ENCODE results near the gene AGMO.

Gene AGMO

GRCh38 chr7:15284396-15284795 lies 277.4 kb downstream of the AGMO start:
- FAIRE-seq = no peak
- no peak for DNase-seq (ENCODE audit: extremely low spot score, insufficient read length, low read depth)

GRCh38 chr7:15280078-15280733 lies 281.6 kb downstream of the AGMO start:
- no peak for FAIRE-seq
- no peak for DNase-seq (ENCODE audit: extremely low spot score, insufficient read length, low read depth)

- FAIRE-seq = no peak
- DNase-seq (ENCODE audit: extremely low spot score, insufficient read length, low read depth) = no peak
These were observed 282.2 kb downstream of the AGMO start for GRCh38 chr7:15279640-15280039.

GRCh38 chr7:15257689-15258088 lies 304.1 kb downstream of the AGMO start:
- DNase-seq (ENCODE audit: extremely low spot score, insufficient read length, low read depth) (no peak), FAIRE-seq (no peak)

GRCh38 chr7:15252181-15252580 lies 309.6 kb downstream of the AGMO start:
- no peak for FAIRE-seq

GRCh38 chr7:15248514-15248913 lies 313.3 kb downstream of the AGMO start:
- FAIRE-seq (no peak), DNase-seq (ENCODE audit: extremely low spot score, insufficient read length, low read depth) (no peak)

More at GRCh38 chr7:15252181-15252580, 309.6 kb downstream of the AGMO start:
- DNase-seq (ENCODE audit: extremely low spot score, insufficient read length, low read depth) = no peak

GRCh38 chr7:15245831-15246230 lies 316.0 kb downstream of the AGMO start:
- FAIRE-seq = no peak
- no peak for DNase-seq (ENCODE audit: extremely low spot score, insufficient read length, low read depth)

GRCh38 chr7:15239801-15240200 lies 322.0 kb downstream of the AGMO start:
- DNase-seq (ENCODE audit: extremely low spot score, insufficient read length, low read depth) = no peak
- FAIRE-seq = no peak

- no peak for FAIRE-seq
- DNase-seq (ENCODE audit: extremely low spot score, insufficient read length, low read depth) = no peak
These were observed 324.9 kb downstream of the AGMO start for GRCh38 chr7:15236952-15237351.

GRCh38 chr7:15234431-15234830 lies 327.4 kb downstream of the AGMO start:
- DNase-seq (ENCODE audit: extremely low spot score, insufficient read length, low read depth) (no peak), FAIRE-seq (no peak)

- no peak for DNase-seq (ENCODE audit: extremely low spot score, insufficient read length, low read depth)
- FAIRE-seq = no peak
These were observed 333.0 kb downstream of the AGMO start for GRCh38 chr7:15228831-15229230.

GRCh38 chr7:15225981-15226380 lies 335.8 kb downstream of the AGMO start:
- DNase-seq (ENCODE audit: extremely low spot score, insufficient read length, low read depth) (no peak), FAIRE-seq (no peak)

GRCh38 chr7:15219758-15220157 lies 342.1 kb downstream of the AGMO start:
- no peak for FAIRE-seq

GRCh38 chr7:15218261-15218660 lies 343.6 kb downstream of the AGMO start:
- FAIRE-seq = no peak

More at GRCh38 chr7:15219758-15220157, 342.1 kb downstream of the AGMO start:
- DNase-seq (ENCODE audit: extremely low spot score, insufficient read length, low read depth) = no peak

GRCh38 chr7:15215616-15216015 lies 346.2 kb downstream of the AGMO start:
- FAIRE-seq = no peak
- no peak for DNase-seq (ENCODE audit: extremely low spot score, insufficient read length, low read depth)

More at GRCh38 chr7:15218261-15218660, 343.6 kb downstream of the AGMO start:
- DNase-seq (ENCODE audit: extremely low spot score, insufficient read length, low read depth) = no peak

- no peak for FAIRE-seq
- no peak for DNase-seq (ENCODE audit: extremely low spot score, insufficient read length, low read depth)
These were observed 346.8 kb downstream of the AGMO start for GRCh38 chr7:15214976-15215375.

- no peak for FAIRE-seq
- DNase-seq (ENCODE audit: extremely low spot score, insufficient read length, low read depth) = no peak
These were observed 348.7 kb downstream of the AGMO start for GRCh38 chr7:15213093-15213492.

GRCh38 chr7:15209429-15209828 lies 352.4 kb downstream of the AGMO start:
- no peak for DNase-seq (ENCODE audit: extremely low spot score, insufficient read length, low read depth)
- FAIRE-seq = no peak

- FAIRE-seq (no peak), DNase-seq (ENCODE audit: extremely low spot score, insufficient read length, low read depth) (no peak)
These were observed 357.4 kb downstream of the AGMO start for GRCh38 chr7:15204421-15204820.

- DNase-seq (ENCODE audit: extremely low spot score, insufficient read length, low read depth) (no peak), FAIRE-seq (no peak)
These were observed 362.3 kb downstream of the AGMO start for GRCh38 chr7:15199482-15199881.

- no peak for DNase-seq (ENCODE audit: extremely low spot score, insufficient read length, low read depth)
- no peak for FAIRE-seq
These were observed 364.5 kb downstream of the AGMO start for GRCh38 chr7:15197042-15197977.
